HG02852 (cell line): ENCODE measurements around the gene RAP1GAP2.

Experiments used
- ATAC-seq: cut with Tn5 transposase; IDR thresholded peaks from one replicate; pipeline ENCODE4 v1.9.1; 2021; ENCODE audit warnings: mild to moderate bottlenecking, moderate library complexity; ENCODE audit not compliant: unreplicated experiment

RAP1GAP2 gene

DNA sequence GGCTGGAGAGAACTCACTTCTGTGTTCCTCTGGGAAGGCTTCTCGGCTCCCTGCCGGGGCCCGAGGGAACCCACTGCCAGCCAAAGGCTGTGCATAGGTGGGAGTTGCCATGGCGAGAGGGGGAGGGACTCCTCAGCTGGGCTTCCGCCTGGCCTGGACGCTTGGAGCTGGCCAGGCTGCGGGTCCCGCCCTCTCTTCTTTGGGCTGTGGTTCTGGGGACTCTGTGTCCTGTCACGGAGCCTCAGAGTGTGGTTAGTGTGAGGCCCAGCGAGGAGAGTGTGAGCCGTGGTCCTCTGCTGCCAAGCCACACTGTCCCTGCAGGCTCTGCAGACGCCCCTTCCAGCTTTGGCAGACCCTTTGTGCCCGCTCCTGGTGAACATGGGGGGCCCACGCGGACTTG, 144.1 kb downstream of the RAP1GAP2 start:
- no peak for ATAC-seq

GRCh38 chr17:2943981-2944380, 147.7 kb downstream of the RAP1GAP2 start:
- ATAC-seq, result no peak

GRCh38 chr17:2945299-2945698, 149.1 kb downstream of the RAP1GAP2 start:
- no peak for ATAC-seq

DNA sequence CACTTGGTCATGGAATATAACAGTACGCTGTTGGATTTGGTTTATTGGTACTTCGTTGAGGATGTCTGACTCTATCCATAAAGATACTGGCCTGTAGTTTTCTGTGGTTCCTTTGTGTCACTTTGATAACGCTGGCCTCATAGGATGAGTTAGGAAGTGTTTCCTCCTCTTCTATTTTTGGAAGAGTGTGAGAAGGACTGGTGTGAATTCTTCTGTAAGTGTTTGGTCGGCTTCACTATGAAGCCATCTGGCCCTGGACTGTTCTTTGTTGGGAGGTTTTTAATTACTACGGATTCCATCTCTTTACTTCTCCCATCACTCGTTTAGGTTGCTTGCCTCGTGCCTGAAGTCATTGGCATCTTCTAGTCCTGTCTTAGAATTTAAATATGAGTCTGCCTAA, 149.9 kb downstream of the RAP1GAP2 start:
- no peak for ATAC-seq

GRCh38 chr17:2947588-2947950, 151.3 kb downstream of the RAP1GAP2 start:
- no peak for ATAC-seq

GRCh38 chr17:2947996-2948550, 151.8 kb downstream of the RAP1GAP2 start:
- ATAC-seq, result no peak

DNA sequence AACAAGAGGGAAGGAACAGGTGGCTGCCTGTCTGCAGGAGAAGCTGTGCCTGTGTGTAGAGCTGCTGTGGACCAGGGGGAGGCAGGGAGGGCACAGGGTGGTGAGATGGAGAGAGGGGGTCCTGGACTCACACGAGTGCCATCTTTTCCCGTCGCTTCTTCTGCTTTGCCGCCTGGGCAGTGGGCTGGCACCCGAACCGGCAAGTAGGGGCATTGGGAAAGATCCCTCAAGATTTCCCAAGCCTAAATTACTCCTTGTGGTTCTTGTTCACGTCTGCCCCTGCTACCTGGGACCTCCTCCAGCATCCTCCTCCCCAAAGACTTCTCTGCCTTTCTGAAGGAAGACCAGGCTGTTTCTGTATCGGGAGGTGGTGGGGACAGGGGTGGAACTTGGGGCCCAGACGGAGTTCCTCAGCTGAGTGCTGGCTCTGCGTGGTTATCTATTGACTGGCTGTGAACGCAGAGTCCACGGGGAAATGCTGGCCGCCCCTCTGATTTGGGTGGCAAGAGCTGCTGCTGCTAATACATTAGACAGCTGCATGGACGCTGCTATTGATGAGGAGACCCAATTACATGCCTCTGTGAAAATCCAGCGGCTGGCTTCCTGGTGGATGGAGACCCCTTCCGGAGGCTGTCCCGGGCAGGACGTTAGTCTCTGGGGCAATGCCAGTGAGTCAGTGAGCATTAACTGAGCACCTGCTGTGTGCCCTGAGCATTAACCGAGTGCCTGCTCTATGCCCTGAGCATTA, 152.7 kb downstream of the RAP1GAP2 start:
- no peak for ATAC-seq

DNA sequence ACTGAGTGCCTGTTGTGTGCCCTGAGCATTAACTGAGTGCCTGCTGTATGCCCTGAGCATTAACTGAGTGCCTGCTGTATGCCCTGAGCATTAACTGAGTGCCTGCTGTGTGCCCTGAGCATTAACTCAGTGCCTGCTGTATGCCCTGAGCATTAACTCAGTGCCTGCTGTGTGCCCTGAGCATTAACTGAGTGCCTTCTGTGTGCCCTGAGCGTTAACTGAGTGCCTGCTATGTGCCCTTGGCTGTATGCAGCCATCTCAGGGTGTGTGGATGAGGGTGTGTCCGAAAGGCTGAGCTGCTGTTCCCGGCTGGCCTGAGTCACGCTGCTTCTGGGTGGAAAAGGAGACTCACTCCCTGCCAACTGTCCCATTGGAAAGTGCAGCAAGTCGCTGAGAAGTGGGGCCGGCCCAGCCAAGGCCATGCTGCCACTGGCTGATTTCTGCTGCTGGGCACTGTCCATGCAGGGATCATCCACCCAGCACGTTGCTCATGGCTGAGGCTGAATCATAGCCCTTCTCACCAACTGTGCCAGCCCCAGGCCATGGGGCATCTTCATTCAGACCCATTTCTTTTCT, 153.3 kb downstream of the RAP1GAP2 start:
- no peak for ATAC-seq

DNA sequence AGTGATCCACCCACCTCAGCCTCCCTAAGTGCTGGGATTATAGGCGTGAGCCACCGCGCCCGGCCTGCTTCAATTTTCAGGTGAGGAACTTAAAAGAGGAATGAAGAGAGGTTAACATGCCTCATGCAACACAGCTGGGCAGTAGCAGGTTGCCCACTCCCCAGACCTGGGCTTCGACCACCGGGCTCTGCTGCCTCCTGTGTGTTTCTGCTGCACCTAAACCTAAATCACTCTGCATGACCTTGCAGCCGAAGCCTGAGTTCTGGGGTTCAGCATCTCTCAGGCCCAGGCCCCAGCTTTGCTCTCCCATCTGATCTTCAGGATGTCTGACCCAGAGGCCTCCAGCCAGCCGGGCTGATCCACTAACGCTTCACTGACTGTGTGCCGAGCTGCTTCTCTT, 154.6 kb downstream of the RAP1GAP2 start:
- ATAC-seq, result no peak

- ATAC-seq, result no peak
Observed at GRCh38 chr17:2952174-2952845, 156.1 kb downstream of the RAP1GAP2 start.

DNA sequence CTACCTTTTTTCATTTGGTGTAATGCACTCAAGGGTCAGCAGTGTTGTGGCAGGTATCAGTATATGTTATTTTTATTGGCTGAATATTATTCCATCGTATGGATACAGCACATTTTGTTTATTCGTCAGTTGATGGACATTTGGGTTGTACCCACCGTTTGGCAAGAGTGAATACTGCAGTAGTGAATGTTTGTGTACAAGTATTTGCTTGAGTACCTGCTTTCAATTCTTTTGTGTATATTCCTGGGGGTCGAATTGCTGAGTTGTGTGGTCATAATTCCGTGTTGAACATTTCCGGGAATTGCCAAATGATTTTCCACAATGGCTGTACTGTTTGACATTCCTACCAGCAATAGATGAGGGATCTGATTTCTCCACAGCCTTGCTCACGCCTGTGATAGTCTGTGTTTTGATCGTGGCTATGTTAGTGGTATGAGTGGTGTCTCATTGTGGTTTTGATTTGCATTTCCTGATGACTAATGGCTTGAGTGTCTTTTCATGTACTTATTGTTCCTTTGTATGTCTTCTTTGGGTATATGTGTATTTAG, 158.7 kb downstream of the RAP1GAP2 start:
- no peak for ATAC-seq

DNA sequence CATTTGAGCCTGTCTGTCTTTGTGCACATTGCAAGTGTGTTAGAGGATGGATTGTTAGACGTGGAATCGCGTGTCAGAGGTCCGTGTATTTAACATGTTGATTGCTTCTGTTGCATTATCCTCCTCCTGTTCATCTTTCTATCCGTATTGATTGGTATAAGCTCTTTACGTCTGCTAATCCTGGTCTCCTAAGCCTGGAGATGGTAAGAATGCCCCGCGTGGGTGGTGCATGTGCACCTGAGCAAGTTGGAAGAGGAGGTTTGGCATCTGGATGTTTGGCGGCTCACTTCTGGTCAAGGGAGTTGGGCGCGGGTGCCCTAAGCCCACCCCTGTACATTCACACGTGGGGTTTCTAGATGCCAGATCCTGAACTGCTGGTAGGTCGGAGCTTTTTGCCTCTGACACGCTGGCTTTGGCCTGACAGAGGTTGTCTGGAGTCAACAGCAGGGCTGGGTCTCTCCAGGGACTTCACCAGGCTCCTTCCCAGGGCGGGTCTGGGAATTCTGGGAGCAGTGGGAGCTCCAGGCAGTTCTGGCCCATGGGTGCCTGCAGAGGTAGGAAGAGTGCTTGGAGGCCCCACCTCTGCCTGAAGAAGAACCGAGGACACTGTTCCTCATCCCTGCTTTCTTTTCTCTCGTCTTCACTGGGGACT, 159.8 kb downstream of the RAP1GAP2 start:
- no peak for ATAC-seq

DNA sequence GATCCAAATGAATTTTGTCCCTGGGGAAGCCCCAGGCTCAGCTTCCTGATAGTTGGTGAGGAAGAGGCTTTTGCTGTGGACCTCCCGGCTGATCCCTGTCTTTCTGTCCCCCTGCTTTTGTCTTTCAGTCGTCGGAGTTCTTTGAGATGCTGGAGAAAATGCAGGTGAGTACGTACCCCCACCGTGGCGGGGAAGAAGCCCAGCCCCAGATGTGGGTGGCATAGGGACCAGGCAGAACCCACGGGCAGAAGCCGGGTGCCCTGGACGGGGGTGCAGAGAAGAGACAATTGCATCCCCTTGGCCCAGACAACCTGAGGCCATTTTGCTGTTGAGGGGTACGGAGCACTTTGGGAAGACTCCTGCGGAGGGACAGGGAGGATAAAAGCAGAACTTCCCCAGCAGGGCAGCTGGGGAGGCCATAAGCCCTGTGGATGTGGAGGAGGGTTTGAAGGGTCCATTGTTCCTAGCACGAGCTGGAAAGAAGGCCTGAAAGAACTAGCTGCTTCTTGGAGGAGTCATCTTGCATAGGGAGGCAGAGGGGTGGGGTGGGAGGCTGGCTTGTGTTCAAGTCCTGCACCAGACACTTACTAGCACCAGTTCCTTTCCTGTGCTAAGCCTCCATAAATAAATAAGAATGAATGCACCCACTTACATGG, 161.5 kb downstream of the RAP1GAP2 start:
- no peak for ATAC-seq

- ATAC-seq, result no peak
Observed at GRCh38 chr17:2958706-2959222, 162.5 kb downstream of the RAP1GAP2 start.

DNA sequence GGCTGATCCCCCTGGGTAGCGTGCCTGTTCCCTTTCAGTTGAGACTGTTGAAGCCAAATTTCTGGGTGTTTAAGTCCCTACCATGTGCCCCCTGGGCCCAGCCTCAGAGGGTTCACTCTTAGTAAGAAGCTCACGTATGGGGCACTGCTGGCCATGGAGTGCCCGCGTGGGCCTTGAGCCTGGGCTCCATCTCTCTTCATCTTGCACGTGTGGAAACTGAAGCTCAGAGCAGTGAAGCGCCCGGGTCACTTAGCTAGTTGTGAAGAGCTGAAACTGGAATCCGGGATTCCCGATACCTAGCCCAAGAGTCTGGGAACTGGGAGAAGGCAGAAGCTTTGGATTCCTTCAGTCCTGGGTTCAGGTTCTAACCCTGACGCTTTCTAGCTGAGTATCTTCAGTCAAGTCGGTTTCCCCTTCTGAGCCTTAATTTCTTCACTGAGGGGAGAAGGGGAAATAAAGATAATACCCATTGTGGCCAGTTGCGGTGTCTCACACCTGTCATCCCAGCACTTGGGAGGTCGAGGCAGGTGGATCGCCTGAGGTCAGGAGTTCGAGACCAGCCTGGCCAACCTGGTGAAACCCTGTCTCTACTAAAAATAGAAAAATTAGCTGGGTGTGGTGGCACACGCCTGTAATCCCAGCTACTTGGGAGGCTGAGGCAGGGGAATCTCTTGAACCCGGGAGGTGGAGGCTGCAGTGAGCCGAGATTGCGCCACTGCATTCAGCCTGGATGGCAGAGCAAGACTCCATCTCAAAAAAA, 163.3 kb downstream of the RAP1GAP2 start:
- ATAC-seq, result no peak

DNA sequence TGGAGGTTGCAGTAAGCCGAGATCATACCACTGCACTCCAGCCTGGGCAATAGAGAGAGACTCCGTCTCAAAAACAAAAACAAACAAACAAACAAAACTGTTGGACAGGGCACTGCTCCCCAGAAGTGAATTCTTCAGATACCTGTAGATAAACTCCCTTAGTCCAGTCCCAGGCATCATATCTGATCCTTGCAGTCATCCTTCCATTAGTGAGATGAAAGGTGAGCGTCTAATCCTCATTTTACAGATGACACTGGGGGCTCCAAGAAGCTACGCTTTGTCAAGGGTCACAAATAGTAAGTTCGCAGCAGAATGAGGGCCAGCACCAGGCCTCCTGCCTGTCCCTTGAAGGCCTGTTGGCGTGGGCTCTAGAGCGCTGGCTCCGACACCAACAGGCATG, 165.2 kb downstream of the RAP1GAP2 start:
- ATAC-seq, result no peak

- ATAC-seq, result no peak
Observed at GRCh38 chr17:2962236-2962635, 166.0 kb downstream of the RAP1GAP2 start.

DNA sequence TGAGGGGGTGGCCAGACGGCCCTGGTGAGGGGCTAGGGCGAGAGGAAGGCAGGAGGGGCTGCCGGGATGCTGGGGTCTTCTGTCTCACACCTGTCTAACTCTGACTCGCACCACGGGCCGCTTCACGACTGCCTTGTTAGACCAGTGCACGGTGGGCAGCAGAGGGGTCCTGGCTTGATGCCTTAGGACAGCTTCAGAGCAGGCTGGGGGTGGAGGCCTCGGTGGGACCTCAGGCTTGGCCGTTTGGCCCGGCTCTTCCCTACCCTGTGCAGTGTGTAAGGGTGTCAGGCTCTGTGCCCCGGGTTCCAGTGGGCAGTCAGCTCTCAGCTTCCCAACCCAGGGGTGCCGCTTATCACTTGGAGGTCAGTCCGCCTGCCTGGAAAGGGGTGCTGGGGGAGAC, 166.5 kb downstream of the RAP1GAP2 start:
- ATAC-seq, result no peak

- no peak for ATAC-seq
Observed at GRCh38 chr17:2963332-2964027, 167.2 kb downstream of the RAP1GAP2 start.
